ENCODE measurements around the gene CSNK1G2. TPM values are rescaled to one million over a fixed set of nuclear protein-coding genes. Genes with fewer than 3 reads are reported as not detected.
A peak's percentile ranks its signal among the peaks of the same experiment; 100 is the strongest.

The CSNK1G2 gene
- total RNA-seq, 4 donors from 2014 or later: 37.9 to 42.9 (median 38.1) TPM

- Histone ChIP-seq H3K27ac (no peak overlapping the region), H3K27me3 (no peaks in the 10 kb centered on the region), H3K36me3 (no peaks in the 10 kb centered on the region), H3K4me1 (peaks cover 8 to 25% of the 10 kb centered on the region in 2 donors), H3K4me3 (no peak overlapping the region), H3K9me3 (no peaks in the 10 kb centered on the region)
- no peak for ATAC-seq
- DNase-seq: no peak
- intact Hi-C loops (cut with DNase I; ENCODE audit: low total_unique reads) (loop anchor here (1.0 kb wide), 1 partner anchor 51 kb away; no protein-coding TSS in a partner anchor), in situ Hi-C loops (cut with MboI; ENCODE audit: low sequenced_read_pairs in 4 of 4) (no loop called here)
- no peak for TF ChIP-seq POLR2A (IDR thresholded peaks at IDR 0.05)
Observed at GRCh38 chr19:2018752-2019151, 77.8 kb downstream of the CSNK1G2 start.

GRCh38 chr19:2021453-2022140 is 80.6 kb downstream of the CSNK1G2 start:
- Histone ChIP-seq H3K27me3 (no peaks in the 10 kb centered on the region), H3K27ac (no peak overlapping the region), H3K9me3 (no peaks in the 10 kb centered on the region), H3K4me3 (no peak overlapping the region), H3K4me1 (peaks cover 0 to 5% of the 10 kb centered on the region in 2 donors), H3K36me3 (no peaks in the 10 kb centered on the region)
- no peak for TF ChIP-seq POLR2A (IDR thresholded peaks at IDR 0.05)
- TF ChIP-seq CTCF (IDR thresholded peaks at IDR 0.05 in 4 of 5, conservative IDR thresholded peaks at IDR 0.05 in 1 of 5): no peak
- in situ Hi-C loops (cut with MboI; ENCODE audit: low sequenced_read_pairs in 4 of 4): loop anchor here in 1 of 4 donors (5.0 kb wide), 1 partner anchor 46 kb away; no protein-coding TSS in a partner anchor
- DNase-seq (no peak), ATAC-seq (no peak)
- intact Hi-C loops (cut with DNase I; ENCODE audit: low total_unique reads): no loop called here

DNA sequence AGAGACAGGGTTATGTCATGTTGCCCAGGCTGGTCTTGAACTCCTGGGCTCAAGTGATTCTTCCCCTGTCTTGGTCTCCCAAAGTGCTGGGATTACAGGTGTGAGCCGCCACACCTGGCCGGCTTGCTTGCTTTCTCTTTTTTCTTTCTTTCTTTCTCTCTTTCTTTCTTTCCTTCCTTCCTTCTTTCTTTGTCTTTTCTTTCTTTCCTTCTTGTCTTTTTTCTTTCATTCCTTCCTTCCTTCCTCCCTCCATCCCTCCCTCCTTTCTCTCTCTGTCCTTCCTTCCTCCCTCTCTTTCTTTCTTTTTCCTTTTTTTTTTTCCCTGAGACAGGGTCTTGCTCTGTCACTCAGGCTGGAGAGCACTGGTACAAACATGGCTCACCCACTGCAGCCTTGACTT is 81.3 kb downstream of the CSNK1G2 start:
- Histone ChIP-seq H3K9me3 (no peaks in the 10 kb centered on the region), H3K36me3 (no peaks in the 10 kb centered on the region), H3K4me3 (no peak overlapping the region), H3K27me3 (no peaks in the 10 kb centered on the region), H3K27ac (no peak overlapping the region), H3K4me1 (peaks cover 0 to 3% of the 10 kb centered on the region in 2 donors)
- in situ Hi-C loops (cut with MboI; ENCODE audit: low sequenced_read_pairs in 4 of 4) (loop anchor here in 1 of 4 donors (5.0 kb wide), 1 partner anchor 45 kb away; no protein-coding TSS in a partner anchor), intact Hi-C loops (cut with DNase I; ENCODE audit: low total_unique reads) (no loop called here)
- ATAC-seq (no peak), DNase-seq (no peak)
- TF ChIP-seq POLR2A (IDR thresholded peaks at IDR 0.05): no peak
- no peak for TF ChIP-seq CTCF (IDR thresholded peaks at IDR 0.05 in 4 of 5, conservative IDR thresholded peaks at IDR 0.05 in 1 of 5)

DNA sequence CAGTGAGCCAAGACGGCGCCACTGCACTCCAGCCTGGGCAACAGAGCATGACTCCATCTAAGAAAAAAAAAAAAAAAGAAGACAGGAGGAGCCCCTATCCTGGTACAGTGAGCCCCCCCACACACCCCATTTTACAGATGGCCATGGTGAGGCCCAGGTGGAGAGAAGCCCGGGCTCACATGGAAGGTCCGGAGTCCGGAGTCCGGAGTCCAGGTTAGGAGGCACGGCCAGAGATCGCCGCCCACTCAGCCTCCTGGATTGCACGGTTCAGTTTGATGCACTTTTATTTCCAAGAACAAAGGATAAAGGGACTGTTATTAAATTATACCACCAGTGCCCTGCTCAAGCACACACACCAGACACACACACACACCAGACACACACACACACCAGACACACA is 85.8 kb downstream of the CSNK1G2 start:
- in situ Hi-C loops (cut with MboI; ENCODE audit: low sequenced_read_pairs in 4 of 4) (loop anchor here in 3 of 4 donors (5.0 kb wide), 1 partner anchor 41 kb away; no protein-coding TSS in a partner anchor), intact Hi-C loops (cut with DNase I; ENCODE audit: low total_unique reads) (no loop called here)
- DNase-seq (no peak), ATAC-seq (no peak)
- Histone ChIP-seq H3K4me3 (no peak overlapping the region), H3K27ac (peak overlapping the region in 3 of 4 donors; percentile 24 to 96 (median 63)), H3K9me3 (no peaks in the 10 kb centered on the region), H3K36me3 (no peaks in the 10 kb centered on the region), H3K27me3 (no peaks in the 10 kb centered on the region), H3K4me1 (peaks cover 10% of the 10 kb centered on the region in 2 donors)
- no peak for TF ChIP-seq CTCF (IDR thresholded peaks at IDR 0.05 in 4 of 5, conservative IDR thresholded peaks at IDR 0.05 in 1 of 5)
- TF ChIP-seq POLR2A (IDR thresholded peaks at IDR 0.05): no peak

DNA sequence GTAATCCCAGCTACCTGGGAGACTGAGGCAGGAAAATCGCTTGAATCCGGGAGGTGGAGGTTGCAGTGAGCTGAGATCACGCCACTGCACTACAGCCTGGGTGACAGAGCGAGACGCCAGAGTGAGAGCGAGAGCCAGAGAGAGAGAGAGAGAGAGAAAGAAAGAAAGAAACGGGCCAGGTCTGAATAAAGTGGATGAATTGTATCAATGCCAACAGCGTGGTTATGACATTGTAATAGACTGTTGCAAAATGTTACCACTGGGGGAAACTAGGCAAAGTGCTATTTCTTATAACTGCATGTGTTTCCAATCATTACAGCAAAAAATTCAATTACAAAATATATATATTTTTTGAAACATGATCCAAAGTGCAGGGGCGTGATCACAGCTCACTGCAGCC is 86.4 kb downstream of the CSNK1G2 start:
- peak in 1 of 2 donors; percentile 36 for DNase-seq
- H3K36me3 ChIP-seq: no peaks in the 10 kb centered on the region
- peak overlapping the region; percentile 24 to 96 (median 66) for H3K27ac ChIP-seq
- no peaks in the 10 kb centered on the region for H3K9me3 ChIP-seq
- intact Hi-C loops (cut with DNase I; ENCODE audit: low total_unique reads): no loop called here
- no peaks in the 10 kb centered on the region for H3K27me3 ChIP-seq
- TF ChIP-seq CTCF (IDR thresholded peaks at IDR 0.05 in 4 of 5, conservative IDR thresholded peaks at IDR 0.05 in 1 of 5): no peak
- TF ChIP-seq POLR2A (IDR thresholded peaks at IDR 0.05): no peak
- peaks cover 14 to 15% of the 10 kb centered on the region in 2 donors for H3K4me1 ChIP-seq
- no peak overlapping the region for H3K4me3 ChIP-seq
- in situ Hi-C loops (cut with MboI; ENCODE audit: low sequenced_read_pairs in 4 of 4): loop anchor here in 3 of 4 donors (5.0 kb wide), 1 partner anchor 40 kb away; no protein-coding TSS in a partner anchor
- ATAC-seq: peak in 1 of 2 donors; percentile 23

Data from gastrocnemius medialis (tissue), 4 donors.